GM12865 (cell line): ENCODE results near the gene OGFOD3.

Experiments
- DNase-seq: peaks from one replicate; pipeline ENCODE4 v3.0.0; 2010; ENCODE audit warnings: low read depth
- H3K4me3 ChIP-seq: 2 replicates; pipeline ENCODE4 v1.5.1; 2011; ENCODE audit warnings: mild to moderate bottlenecking, low read depth, low read length, control low read depth
- CTCF ChIP-seq: IDR thresholded peaks from 2 replicates; pipeline ENCODE4 v1.5.1; 2011; ENCODE audit warnings: low read length, control low read depth, low read depth, inconsistent platforms; ENCODE audit not compliant: insufficient read depth; ENCODE audit errors: missing control alignments

Gene OGFOD3

GRCh38 chr17:82445542-82445941 is 27.2 kb upstream of the OGFOD3 start:
- no peak overlapping the region for H3K4me3 ChIP-seq
- no peak for TF ChIP-seq CTCF
- DNase-seq = no peak

GRCh38 chr17:82444941-82445521 is 26.6 kb upstream of the OGFOD3 start:
- no peak for TF ChIP-seq CTCF
- no peak overlapping the region for H3K4me3 ChIP-seq
- DNase-seq = no peak

GRCh38 chr17:82444284-82444893 is 26.0 kb upstream of the OGFOD3 start:
- no peak for TF ChIP-seq CTCF
- H3K4me3 ChIP-seq = no peak overlapping the region
- no peak for DNase-seq

GRCh38 chr17:82443465-82444283 is 25.3 kb upstream of the OGFOD3 start:
- no peak for DNase-seq
- H3K4me3 ChIP-seq = no peak overlapping the region

GRCh38 chr17:82442643-82443464 is 24.5 kb upstream of the OGFOD3 start:
- no peak overlapping the region for H3K4me3 ChIP-seq
- no peak for DNase-seq
- no peak for TF ChIP-seq CTCF

More at GRCh38 chr17:82443465-82444283, 25.3 kb upstream of the OGFOD3 start:
- TF ChIP-seq CTCF = no peak

- H3K4me3 ChIP-seq = no peak overlapping the region
- peak; percentile 54 for DNase-seq
- TF ChIP-seq CTCF = no peak
Measured at GRCh38 chr17:82441691-82442487, 23.5 kb upstream of the OGFOD3 start.
